H9 (cell line): ENCODE data around the gene BEST3. TPM values are rescaled to one million over a fixed set of nuclear protein-coding genes. Genes with fewer than 3 reads are reported as not detected.

Experiments
- DNase-seq: peaks from one replicate; pipeline ENCODE4 v3.0.0-alpha.2; 2017
- H2AFZ ChIP-seq: one replicate; pipeline ENCODE4 v1.6.1; 2013; ENCODE audit warnings: mild to moderate bottlenecking, low read length, control low read depth, moderate library complexity
- H2AK5ac ChIP-seq: 2 replicates; pipeline ENCODE4 v1.6.1; 2013; ENCODE audit warnings: low read length, control low read depth, mixed read lengths; ENCODE audit not compliant: insufficient read length
- H2BK120ac ChIP-seq: one replicate; pipeline ENCODE4 v1.6.1; 2013; ENCODE audit warnings: low read depth, mild to moderate bottlenecking, low read length, control low read depth, inconsistent platforms; ENCODE audit not compliant: poor library complexity, severe bottlenecking
- H2BK12ac ChIP-seq: 2 replicates; pipeline ENCODE4 v1.6.1; 2013; ENCODE audit warnings: low read length, control low read depth, mixed read lengths, low read depth; ENCODE audit not compliant: insufficient read length
- H2BK15ac ChIP-seq: 2 replicates; pipeline ENCODE4 v1.6.1; 2013; ENCODE audit warnings: low read depth, low read length, control low read depth
- H2BK20ac ChIP-seq: one replicate; pipeline ENCODE4 v1.6.1; 2013; ENCODE audit warnings: low read depth, mild to moderate bottlenecking, low read length, control low read depth, inconsistent platforms; ENCODE audit not compliant: poor library complexity, severe bottlenecking
- H2BK5ac ChIP-seq: 2 replicates; pipeline ENCODE4 v1.6.1; 2013; ENCODE audit warnings: low read length, control low read depth, mixed read lengths; ENCODE audit not compliant: insufficient read length
- H3K14ac ChIP-seq: 2 replicates; pipeline ENCODE4 v1.6.1; 2013; ENCODE audit warnings: low read length, control low read depth; ENCODE audit not compliant: insufficient read depth
- H3K18ac ChIP-seq: 2 replicates; pipeline ENCODE4 v1.6.1; 2013; ENCODE audit warnings: low read depth, mild to moderate bottlenecking, mixed read lengths, low read length, control low read depth; ENCODE audit not compliant: insufficient read length
- H3K23ac ChIP-seq: 2 replicates; pipeline ENCODE4 v1.6.1; 2013; ENCODE audit warnings: low read length, control low read depth, mixed read lengths, low read depth; ENCODE audit not compliant: insufficient read length
- H3K23me2 ChIP-seq: 2 replicates; pipeline ENCODE4 v1.6.1; 2013; ENCODE audit warnings: low read depth, mild to moderate bottlenecking, mixed read lengths, low read length, control low read depth; ENCODE audit not compliant: insufficient read length, poor library complexity, severe bottlenecking
- H3K27ac ChIP-seq: 2 replicates; pipeline ENCODE4 v1.5.1; 2013; ENCODE audit warnings: low read length, control low read depth, mixed read lengths, low read depth; ENCODE audit not compliant: insufficient read length
- H3K27me3 ChIP-seq: 2 replicates; pipeline ENCODE4 v1.6.1; 2013; ENCODE audit warnings: low read length, control low read depth, inconsistent platforms; ENCODE audit not compliant: insufficient read depth
- H3K4ac ChIP-seq: 2 replicates; pipeline ENCODE4 v1.6.1; 2013; ENCODE audit warnings: low read depth, mild to moderate bottlenecking, control low read depth, inconsistent platforms, low read length, moderate library complexity
- H3K4me1 ChIP-seq: 2 replicates; pipeline ENCODE4 v1.6.1; 2013; ENCODE audit warnings: low read length, control low read depth, inconsistent platforms; ENCODE audit not compliant: insufficient read depth
- H3K4me2 ChIP-seq: 2 replicates; pipeline ENCODE4 v1.6.1; 2013; ENCODE audit warnings: low read length, control low read depth, mixed read lengths; ENCODE audit not compliant: insufficient read length, insufficient read depth
- H3K56ac ChIP-seq: 2 replicates; pipeline ENCODE4 v1.6.1; 2013; ENCODE audit warnings: low read depth, mild to moderate bottlenecking, mixed read lengths, low read length, control low read depth; ENCODE audit not compliant: insufficient read length
- H3K79me1 ChIP-seq: 2 replicates; pipeline ENCODE4 v1.6.1; 2013; ENCODE audit warnings: low read depth, mild to moderate bottlenecking, moderate library complexity, low read length, control low read depth, inconsistent platforms; ENCODE audit not compliant: insufficient read depth, poor library complexity, severe bottlenecking
- H3K79me2 ChIP-seq: 2 replicates; pipeline ENCODE4 v1.6.1; 2013; ENCODE audit warnings: low read length, control low read depth, inconsistent platforms; ENCODE audit not compliant: insufficient read depth
- H3K9ac ChIP-seq: 2 replicates; pipeline ENCODE4 v1.6.1; 2013; ENCODE audit warnings: low read length, control low read depth, mixed read lengths; ENCODE audit not compliant: insufficient read length; ENCODE audit errors: extremely low read depth
- H3K9me3 ChIP-seq: one replicate; pipeline ENCODE4 v1.6.1; 2013; ENCODE audit warnings: low read depth, low read length, inconsistent platforms; ENCODE audit not compliant: control insufficient read depth
- H3T11ph ChIP-seq: one replicate; pipeline ENCODE4 v1.6.1; 2013; ENCODE audit warnings: mild to moderate bottlenecking, low read length, control low read depth, inconsistent platforms
- H4K20me1 ChIP-seq: one replicate; pipeline ENCODE4 v1.6.1; 2013; ENCODE audit not compliant: control insufficient read depth, insufficient read length, insufficient read depth
- H4K5ac ChIP-seq: 2 replicates; pipeline ENCODE4 v1.6.1; 2013; ENCODE audit warnings: low read depth, mild to moderate bottlenecking, mixed read lengths, low read length, control low read depth; ENCODE audit not compliant: insufficient read length
- H4K8ac ChIP-seq: replicated peaks from 2 replicates; pipeline ENCODE4 v1.6.1; 2013; ENCODE audit warnings: low read length, control low read depth, mixed read lengths, low read depth; ENCODE audit not compliant: insufficient read length
- H4K91ac ChIP-seq: 2 replicates; pipeline ENCODE4 v1.6.1; 2013; ENCODE audit warnings: low read depth, mild to moderate bottlenecking, moderate library complexity, mixed read lengths, low read length, control low read depth; ENCODE audit not compliant: insufficient read length
- H3K27ac Mint-ChIP-seq, 3 experiments: 2 replicates in 2 of 3; 3 replicates in 1 of 3; pipeline ENCODE4 v1.8.0; 2020 to 2021; ENCODE audit warnings: mixed read lengths in 3 of 3, mild to moderate bottlenecking in 1 of 3, moderate library complexity in 1 of 3
- H3K27me3 Mint-ChIP-seq: 2 replicates; pipeline ENCODE4 v1.8.0; 2021; ENCODE audit warnings: low read depth, mild to moderate bottlenecking, moderate library complexity, mixed read lengths
- H3K36me3 Mint-ChIP-seq, 3 experiments: 2 replicates in 2 of 3; 3 replicates in 1 of 3; pipeline ENCODE4 v1.8.0; 2020 to 2021; ENCODE audit warnings: low read depth in 3 of 3, mixed read lengths in 3 of 3; ENCODE audit not compliant: insufficient read depth in 1 of 3
- H3K4me1 Mint-ChIP-seq, 2 experiments: 2 replicates each; pipeline ENCODE4 v1.8.0; 2020; ENCODE audit warnings: mixed read lengths in 2 of 2
- H3K4me3 Mint-ChIP-seq, 2 experiments: 2 replicates in 1 of 2; 3 replicates in 1 of 2; pipeline ENCODE4 v1.8.0; 2020 to 2021; ENCODE audit warnings: mild to moderate bottlenecking in 2 of 2, mixed read lengths in 2 of 2, moderate library complexity in 1 of 2
- H3K9me3 Mint-ChIP-seq, 2 experiments: 2 replicates in 1 of 2; 3 replicates in 1 of 2; pipeline ENCODE4 v1.8.0; 2020; ENCODE audit warnings: mild to moderate bottlenecking in 2 of 2, mixed read lengths in 2 of 2, moderate library complexity in 1 of 2
- CTCF ChIP-seq: fragments of 200-600 bp; sonication (generic); conservative IDR thresholded peaks from 3 replicates; pipeline ENCODE4 v1.8.0; 2021; ENCODE audit warnings: antibody characterized with exemption, mild to moderate bottlenecking
- WGBS: extraction: QIAGEN DNeasy Blood & Tissue Kit; methylation state at CpG from one replicate; pipeline ENCODE4 v1.1.7; 2013; ENCODE audit warnings: missing lambda C conversion rate, low lambda C conversion rate, mixed read lengths; ENCODE audit not compliant: insufficient read length; ENCODE audit errors: extremely low coverage; 5-methylcytosine and 5-hydroxymethylcytosine counted together
- total RNA-seq: library from RNA; stranded (reverse); gene quantifications from 2 replicates; pipeline ENCODE4 v1.2.1, GENCODE V29; 2021

The BEST3 gene
- total RNA-seq, 1 experiment from 2014 or later, result 0.42 TPM

GRCh38 chr12:69714542-69714941, 15.4 kb upstream of the BEST3 start:
- no peak overlapping the region for H3K9ac ChIP-seq
- H3K36me3 Mint-ChIP-seq, result no peaks in the 10 kb centered on the region
- no peak overlapping the region for H3T11ph ChIP-seq
- no peak overlapping the region for H3K27ac ChIP-seq
- no peaks in the 10 kb centered on the region for H3K27me3 Mint-ChIP-seq
- no peak overlapping the region for H3K27ac Mint-ChIP-seq
- H3K18ac ChIP-seq, result no peak overlapping the region
- no peak overlapping the region for H3K4me3 Mint-ChIP-seq
- H4K91ac ChIP-seq, result no peak overlapping the region
- no peak overlapping the region for H3K14ac ChIP-seq
- no peak overlapping the region for H2BK12ac ChIP-seq
- no peak overlapping the region for H3K23ac ChIP-seq
- H2AK5ac ChIP-seq, result no peak overlapping the region
- H3K4me1 Mint-ChIP-seq, result peaks cover 3% of the 10 kb centered on the region in 2 experiments
- no peak overlapping the region for H2BK5ac ChIP-seq
- H4K5ac ChIP-seq, result no peak overlapping the region
- H2BK20ac ChIP-seq, result no peak overlapping the region
- H2BK15ac ChIP-seq, result no peak overlapping the region
- no peaks in the 10 kb centered on the region for H3K23me2 ChIP-seq
- H3K4me2 ChIP-seq, result no peak overlapping the region
- H2BK120ac ChIP-seq, result no peak overlapping the region
- no peaks in the 10 kb centered on the region; the same call in 1 of the 2 replicates for H3K4me1 ChIP-seq
- no peaks in the 10 kb centered on the region for H3K9me3 Mint-ChIP-seq
- WGBS, result no CpG with 5 or more reads among the region's 3 CpGs
- TF ChIP-seq CTCF, result no peak
- no peak overlapping the region for H2AFZ ChIP-seq
- no peaks in the 10 kb centered on the region for H4K20me1 ChIP-seq
- no peak for DNase-seq
- H3K27me3 ChIP-seq, result no peaks in the 10 kb centered on the region
- no peak overlapping the region for H3K4ac ChIP-seq
- H3K9me3 ChIP-seq, result no peaks in the 10 kb centered on the region
- H4K8ac ChIP-seq, result no peak overlapping the region
- H3K79me2 ChIP-seq, result no peaks in the 10 kb centered on the region
- no peak overlapping the region for H3K56ac ChIP-seq
- no peaks in the 10 kb centered on the region for H3K79me1 ChIP-seq
